GM13976 (cell line): ENCODE measurements around the gene RET.

Source experiments
- DNase-seq: peaks from one replicate; pipeline ENCODE4 v3.0.0; 2012; ENCODE audit warnings: low spot score
- in situ Hi-C: fragments of 300-500 bp; cut with MboI; formaldehyde crosslinking; loops from one replicate; pipeline ENCODE4 v1.12.0; 2022; ENCODE audit warnings: low sequenced_read_pairs, mixed read lengths, inconsistent platforms; ENCODE audit not compliant: unreplicated experiment
- TF ChIP-seq, protein P1 (sequence below): IDR thresholded peaks from 2 replicates; pipeline ENCODE4 v1.5.1; 2012; ENCODE audit warnings: borderline replicate concordance, mild to moderate bottlenecking; ENCODE audit not compliant: insufficient read depth; ENCODE audit errors: extremely low read depth, missing control alignments, control extremely low read depth

The RET gene

GRCh38 chr10:43040482-43041256 lies 36.2 kb upstream of the RET start:
- no peak for DNase-seq
- TF ChIP-seq, protein P1, sequence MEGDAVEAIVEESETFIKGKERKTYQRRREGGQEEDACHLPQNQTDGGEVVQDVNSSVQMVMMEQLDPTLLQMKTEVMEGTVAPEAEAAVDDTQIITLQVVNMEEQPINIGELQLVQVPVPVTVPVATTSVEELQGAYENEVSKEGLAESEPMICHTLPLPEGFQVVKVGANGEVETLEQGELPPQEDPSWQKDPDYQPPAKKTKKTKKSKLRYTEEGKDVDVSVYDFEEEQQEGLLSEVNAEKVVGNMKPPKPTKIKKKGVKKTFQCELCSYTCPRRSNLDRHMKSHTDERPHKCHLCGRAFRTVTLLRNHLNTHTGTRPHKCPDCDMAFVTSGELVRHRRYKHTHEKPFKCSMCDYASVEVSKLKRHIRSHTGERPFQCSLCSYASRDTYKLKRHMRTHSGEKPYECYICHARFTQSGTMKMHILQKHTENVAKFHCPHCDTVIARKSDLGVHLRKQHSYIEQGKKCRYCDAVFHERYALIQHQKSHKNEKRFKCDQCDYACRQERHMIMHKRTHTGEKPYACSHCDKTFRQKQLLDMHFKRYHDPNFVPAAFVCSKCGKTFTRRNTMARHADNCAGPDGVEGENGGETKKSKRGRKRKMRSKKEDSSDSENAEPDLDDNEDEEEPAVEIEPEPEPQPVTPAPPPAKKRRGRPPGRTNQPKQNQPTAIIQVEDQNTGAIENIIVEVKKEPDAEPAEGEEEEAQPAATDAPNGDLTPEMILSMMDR, result no peak
- in situ Hi-C loops, result no loop called here

DNA sequence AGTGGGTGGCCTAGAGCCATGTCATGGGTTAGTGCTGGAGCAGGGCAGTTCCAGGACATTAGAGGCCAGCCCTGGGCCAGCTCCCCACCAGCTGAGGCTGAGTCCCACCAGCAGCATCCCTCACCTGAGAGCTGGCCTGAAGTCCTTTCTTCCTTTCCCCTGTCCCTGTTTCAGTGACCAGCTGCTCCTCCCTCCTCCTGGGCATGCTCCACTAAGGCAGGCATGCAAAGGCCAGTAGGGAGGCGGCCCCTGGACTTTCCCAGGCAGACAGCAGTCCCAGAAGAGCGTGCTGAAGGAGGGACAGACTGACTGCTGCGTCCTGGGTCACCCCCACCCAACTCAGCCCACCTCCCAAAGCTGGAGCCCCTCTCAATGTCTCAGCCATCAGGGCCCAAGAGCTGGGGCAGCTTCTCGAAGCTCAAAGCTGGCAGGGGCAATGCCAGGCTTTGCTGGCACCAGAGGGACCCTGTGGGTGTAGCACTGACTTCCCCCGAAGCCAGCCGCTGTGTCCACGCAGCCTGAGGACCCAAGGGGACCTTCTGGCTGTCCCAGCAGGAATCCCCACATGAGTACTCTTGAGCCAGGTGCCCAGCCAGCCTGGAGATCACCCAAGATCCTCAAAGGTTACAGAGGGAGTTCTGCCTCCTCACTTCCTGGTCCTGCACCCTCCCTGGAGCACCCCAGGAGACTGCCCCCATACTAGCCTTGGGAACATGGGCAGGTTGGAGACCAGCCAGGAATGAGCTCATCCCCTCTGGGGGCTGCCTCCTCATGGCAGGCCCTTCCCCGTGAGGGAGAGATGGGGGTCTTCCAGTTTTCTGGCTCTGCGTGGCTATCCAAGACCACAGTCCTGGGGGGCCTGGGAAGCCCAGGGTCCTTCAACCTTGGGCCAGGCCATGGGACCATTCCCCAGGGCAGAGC lies 35.2 kb upstream of the RET start:
- in situ Hi-C loops, result no loop called here
- TF ChIP-seq, protein P1, result no peak

DNA sequence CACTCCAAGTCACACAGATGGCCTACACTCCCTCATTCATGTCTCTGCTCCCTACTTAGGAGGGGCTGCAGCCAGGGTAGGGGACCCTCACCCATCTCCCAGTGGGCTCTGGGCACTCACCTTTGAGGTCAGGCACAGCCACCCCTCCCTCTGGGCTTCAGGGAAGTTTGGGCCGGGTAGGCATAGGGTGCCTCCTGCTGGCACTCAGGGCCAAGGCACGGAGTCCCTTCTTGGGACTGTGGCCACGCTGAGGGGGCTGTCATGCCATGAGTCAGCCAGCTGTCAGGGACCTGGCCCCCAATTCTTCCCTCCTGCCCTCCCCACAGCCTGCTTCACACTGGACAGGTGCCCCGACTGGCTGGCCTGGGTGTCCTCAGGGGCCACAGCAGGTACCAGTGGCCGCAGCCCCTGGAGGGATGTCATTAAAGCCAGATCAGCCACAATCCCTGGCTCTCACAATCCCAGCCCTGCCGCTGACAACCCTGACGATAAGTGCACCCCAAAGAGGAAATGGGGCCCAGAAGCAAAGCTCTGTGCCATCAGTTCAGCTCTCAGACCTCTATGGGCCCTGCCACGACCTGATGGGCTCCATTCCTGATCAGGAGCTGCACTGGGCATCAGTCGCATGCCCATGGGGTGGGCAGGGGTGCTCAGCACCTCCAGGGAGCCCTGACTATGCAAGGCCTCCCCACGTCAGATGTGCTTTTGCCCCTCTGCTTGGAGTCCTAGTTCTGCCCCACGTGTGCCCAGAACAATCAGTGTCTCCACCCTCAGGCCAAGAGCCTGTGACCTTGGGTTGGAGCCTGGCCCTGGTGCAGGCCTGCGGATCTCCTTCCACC lies 34.1 kb upstream of the RET start:
- TF ChIP-seq, protein P1, result no peak
- DNase-seq, result no peak

More for the DNA sequence above, 35.2 kb upstream of the RET start:
- DNase-seq, result no peak

DNA sequence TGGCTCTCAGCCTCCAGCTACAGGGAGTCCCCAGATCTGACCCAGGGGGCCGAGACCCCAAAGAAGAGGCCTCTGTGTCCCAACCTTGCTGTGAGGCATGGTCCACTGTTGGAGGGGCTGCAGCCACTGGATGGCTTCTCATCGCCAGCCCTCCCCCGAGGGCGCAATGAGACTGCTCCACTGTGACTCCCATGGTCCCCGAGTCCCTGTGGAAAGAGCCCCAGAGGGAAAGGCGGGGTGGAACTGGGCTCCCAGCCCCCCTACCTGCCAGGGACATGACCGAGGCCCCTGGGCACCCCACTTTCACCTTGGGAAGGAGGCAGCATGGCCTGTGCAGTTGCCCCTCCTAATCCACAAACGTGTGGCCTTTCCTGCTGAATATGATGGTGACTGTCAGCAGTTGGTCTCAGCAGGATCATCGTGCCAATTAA lies 33.5 kb upstream of the RET start:
- no peak for DNase-seq
- TF ChIP-seq, protein P1, result no peak
- in situ Hi-C loops, result no loop called here

More for the DNA sequence above, 34.1 kb upstream of the RET start:
- in situ Hi-C loops, result no loop called here

- in situ Hi-C loops, result no loop called here
- DNase-seq, result no peak
- TF ChIP-seq, protein P1, result no peak
Measured at GRCh38 chr10:43043773-43044447, 33.0 kb upstream of the RET start.

GRCh38 chr10:43044448-43044921 lies 32.4 kb upstream of the RET start:
- DNase-seq, result no peak
- in situ Hi-C loops, result no loop called here
- TF ChIP-seq, protein P1, result no peak
